KMS-11 (cell line): ENCODE data around the gene EYA4.

Experiments
- H2AFZ ChIP-seq: fragments of 200-600 bp; sonication (generic); 2 replicates; pipeline ENCODE4 v1.6.1; 2016; ENCODE audit warnings: antibody characterized with exemption, mixed run types, low read depth
- H3K27ac ChIP-seq: fragments of 200-600 bp; sonication (generic); 2 replicates; pipeline ENCODE4 v1.6.1; 2016; ENCODE audit warnings: mild to moderate bottlenecking, mixed run types
- H3K27me3 ChIP-seq: fragments of 200-600 bp; sonication (generic); 2 replicates; pipeline ENCODE4 v1.6.1; 2017; ENCODE audit warnings: mild to moderate bottlenecking, low read depth, mixed run types, moderate library complexity; ENCODE audit not compliant: insufficient read depth
- H3K36me3 ChIP-seq: fragments of 200-600 bp; sonication (generic); 2 replicates; pipeline ENCODE4 v1.6.1; 2017; ENCODE audit warnings: mild to moderate bottlenecking, mixed run types; ENCODE audit not compliant: insufficient read depth
- H3K4me1 ChIP-seq: fragments of 200-600 bp; sonication (generic); 2 replicates; pipeline ENCODE4 v1.6.1; 2016; ENCODE audit warnings: mild to moderate bottlenecking, low read depth, mixed run types; ENCODE audit not compliant: poor library complexity, severe bottlenecking
- H3K4me2 ChIP-seq: fragments of 200-600 bp; sonication (generic); 2 replicates; pipeline ENCODE4 v1.7.0; 2016; ENCODE audit warnings: mild to moderate bottlenecking, mixed run types
- H3K4me3 ChIP-seq: fragments of 200-600 bp; sonication (generic); IDR thresholded peaks from 2 replicates; pipeline ENCODE4 v1.6.1; 2017; ENCODE audit warnings: low read depth, low read length, mixed read lengths; ENCODE audit not compliant: insufficient read depth
- H3K79me2 ChIP-seq: fragments of 200-600 bp; sonication (generic); 2 replicates; pipeline ENCODE4 v1.6.1; 2016; ENCODE audit warnings: low read depth, mixed run types; ENCODE audit not compliant: insufficient read depth
- H3K9ac ChIP-seq: fragments of 200-600 bp; sonication (generic); 2 replicates; pipeline ENCODE4 v1.6.1; 2016; ENCODE audit warnings: mild to moderate bottlenecking, mixed run types
- H4K20me1 ChIP-seq: fragments of 200-600 bp; sonication (generic); 2 replicates; pipeline ENCODE4 v1.6.1; 2016; ENCODE audit warnings: mild to moderate bottlenecking, mixed run types; ENCODE audit not compliant: insufficient read depth
- CTCF ChIP-seq: fragments of 200-600 bp; sonication (generic); conservative IDR thresholded peaks from 2 replicates; pipeline ENCODE4 v1.6.1; 2017; ENCODE audit warnings: low read depth, mild to moderate bottlenecking, antibody characterized with exemption, low read length, moderate library complexity, mixed read lengths

EYA4 gene

DNA sequence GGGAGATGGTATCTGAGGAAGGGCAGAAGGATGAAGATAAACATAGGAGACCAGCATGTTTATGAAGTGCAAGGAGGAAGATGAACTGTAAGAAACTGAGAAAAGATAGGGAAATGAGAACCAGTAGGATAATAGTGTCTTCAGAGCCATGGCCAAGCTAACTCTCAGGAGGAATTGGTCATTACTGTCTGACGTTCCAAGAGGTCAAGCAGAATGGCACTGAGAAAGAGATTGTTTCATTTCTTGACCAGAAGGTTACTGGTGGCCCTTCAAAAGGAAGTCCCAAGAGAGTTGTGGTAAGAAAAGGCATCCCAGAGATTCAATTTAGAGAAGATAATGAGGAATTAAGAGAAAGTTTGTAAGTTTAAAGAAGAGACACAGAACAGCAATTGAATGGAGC lies 47.5 kb downstream of the EYA4 start:
- no peak for TF ChIP-seq CTCF
- Histone ChIP-seq H3K36me3 (no peaks in the 10 kb centered on the region), H3K9ac (no peak overlapping the region), H4K20me1 (no peaks in the 10 kb centered on the region), H2AFZ (no peak overlapping the region), H3K27ac (no peak overlapping the region), H3K4me2 (no peak overlapping the region), H3K4me3 (no peak overlapping the region), H3K27me3 (no peaks in the 10 kb centered on the region), H3K4me1 (no peaks in the 10 kb centered on the region), H3K79me2 (no peaks in the 10 kb centered on the region)

- H3K9ac ChIP-seq: no peak overlapping the region
- H3K36me3 ChIP-seq: no peaks in the 10 kb centered on the region
- no peaks in the 10 kb centered on the region for H4K20me1 ChIP-seq
- no peak overlapping the region for H3K4me3 ChIP-seq
- no peaks in the 10 kb centered on the region for H3K4me1 ChIP-seq
- TF ChIP-seq CTCF: no peak
- H2AFZ ChIP-seq: no peak overlapping the region
- no peaks in the 10 kb centered on the region for H3K79me2 ChIP-seq
- no peak overlapping the region for H3K27ac ChIP-seq
- H3K4me2 ChIP-seq: no peak overlapping the region
- no peaks in the 10 kb centered on the region for H3K27me3 ChIP-seq
Measured at GRCh38 chr6:133289733-133290306, 48.7 kb downstream of the EYA4 start.

DNA sequence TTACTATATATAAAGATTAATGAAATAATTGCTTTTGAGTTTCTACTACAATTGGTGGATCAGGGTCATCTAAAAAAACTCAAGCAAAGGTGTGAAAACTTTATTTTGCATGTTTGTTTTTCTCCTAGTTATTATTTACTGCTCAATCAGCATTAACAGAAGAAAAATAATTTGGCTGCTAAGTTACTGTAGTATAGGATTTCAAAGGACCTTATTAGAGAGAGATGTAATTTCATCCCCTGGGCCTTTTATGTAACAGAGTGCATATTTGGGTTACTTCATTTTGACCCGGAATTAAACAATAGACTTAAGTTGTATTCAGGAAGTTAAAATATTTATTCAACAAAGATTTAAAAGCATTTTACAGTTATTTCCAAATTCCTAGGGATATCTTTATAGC lies 49.8 kb downstream of the EYA4 start:
- Histone ChIP-seq H3K4me3 (no peak overlapping the region), H3K4me1 (no peaks in the 10 kb centered on the region), H3K36me3 (no peaks in the 10 kb centered on the region), H3K9ac (no peak overlapping the region), H3K27me3 (no peaks in the 10 kb centered on the region), H3K4me2 (no peak overlapping the region), H3K27ac (no peak overlapping the region), H4K20me1 (no peaks in the 10 kb centered on the region), H2AFZ (no peak overlapping the region), H3K79me2 (no peaks in the 10 kb centered on the region)
- TF ChIP-seq CTCF: no peak

GRCh38 chr6:133291671-133292070 lies 50.5 kb downstream of the EYA4 start:
- no peaks in the 10 kb centered on the region for H3K36me3 ChIP-seq
- no peak overlapping the region for H3K4me2 ChIP-seq
- no peak overlapping the region for H3K9ac ChIP-seq
- H2AFZ ChIP-seq: no peak overlapping the region
- H4K20me1 ChIP-seq: no peaks in the 10 kb centered on the region
- H3K27ac ChIP-seq: no peak overlapping the region
- H3K4me3 ChIP-seq: no peak overlapping the region
- H3K4me1 ChIP-seq: no peaks in the 10 kb centered on the region
- no peak for TF ChIP-seq CTCF
- H3K79me2 ChIP-seq: no peaks in the 10 kb centered on the region
- no peaks in the 10 kb centered on the region for H3K27me3 ChIP-seq

GRCh38 chr6:133297657-133298056 lies 56.5 kb downstream of the EYA4 start:
- no peaks in the 10 kb centered on the region for H3K27me3 ChIP-seq
- H3K4me1 ChIP-seq: no peaks in the 10 kb centered on the region
- no peak overlapping the region for H3K27ac ChIP-seq
- no peaks in the 10 kb centered on the region for H3K79me2 ChIP-seq
- H3K9ac ChIP-seq: no peak overlapping the region
- no peak overlapping the region for H3K4me2 ChIP-seq
- no peaks in the 10 kb centered on the region for H4K20me1 ChIP-seq
- H2AFZ ChIP-seq: no peak overlapping the region
- H3K36me3 ChIP-seq: no peaks in the 10 kb centered on the region
- no peak overlapping the region for H3K4me3 ChIP-seq
- no peak for TF ChIP-seq CTCF
